ENCODE data around the gene NHERF1.

NHERF1 gene

DNA sequence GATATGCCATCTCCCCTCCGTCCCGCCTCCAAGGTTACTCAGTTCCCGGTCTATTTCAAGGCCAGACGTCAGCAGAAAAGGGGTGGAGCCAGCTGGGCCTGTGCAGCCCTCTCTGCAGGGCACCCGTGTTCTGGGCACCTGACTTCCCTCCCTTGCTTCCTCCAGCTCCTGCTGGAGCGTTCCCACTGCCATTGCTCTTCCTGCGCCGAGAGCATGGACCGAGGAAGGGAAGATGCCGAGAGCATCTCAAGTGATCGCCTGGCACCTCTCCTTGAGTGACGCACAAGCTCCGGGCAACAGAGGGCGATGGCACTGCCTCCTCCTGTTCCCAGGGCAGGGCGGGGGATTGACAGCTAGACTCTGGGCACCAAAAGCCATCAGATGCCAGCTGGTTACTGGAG is 57.2 kb downstream of the NHERF1 start:
- no peak overlapping the region for H3K4me3 ChIP-seq (ENCODE audit: low read depth, low read length)
- DNase-seq (ENCODE audit: low read depth), result no peak
- TF ChIP-seq, protein P1, sequence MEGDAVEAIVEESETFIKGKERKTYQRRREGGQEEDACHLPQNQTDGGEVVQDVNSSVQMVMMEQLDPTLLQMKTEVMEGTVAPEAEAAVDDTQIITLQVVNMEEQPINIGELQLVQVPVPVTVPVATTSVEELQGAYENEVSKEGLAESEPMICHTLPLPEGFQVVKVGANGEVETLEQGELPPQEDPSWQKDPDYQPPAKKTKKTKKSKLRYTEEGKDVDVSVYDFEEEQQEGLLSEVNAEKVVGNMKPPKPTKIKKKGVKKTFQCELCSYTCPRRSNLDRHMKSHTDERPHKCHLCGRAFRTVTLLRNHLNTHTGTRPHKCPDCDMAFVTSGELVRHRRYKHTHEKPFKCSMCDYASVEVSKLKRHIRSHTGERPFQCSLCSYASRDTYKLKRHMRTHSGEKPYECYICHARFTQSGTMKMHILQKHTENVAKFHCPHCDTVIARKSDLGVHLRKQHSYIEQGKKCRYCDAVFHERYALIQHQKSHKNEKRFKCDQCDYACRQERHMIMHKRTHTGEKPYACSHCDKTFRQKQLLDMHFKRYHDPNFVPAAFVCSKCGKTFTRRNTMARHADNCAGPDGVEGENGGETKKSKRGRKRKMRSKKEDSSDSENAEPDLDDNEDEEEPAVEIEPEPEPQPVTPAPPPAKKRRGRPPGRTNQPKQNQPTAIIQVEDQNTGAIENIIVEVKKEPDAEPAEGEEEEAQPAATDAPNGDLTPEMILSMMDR (IDR thresholded peaks at IDR 0.05; ENCODE audit: insufficient read depth, low read depth, low read length, missing control alignments), result no peak

DNA sequence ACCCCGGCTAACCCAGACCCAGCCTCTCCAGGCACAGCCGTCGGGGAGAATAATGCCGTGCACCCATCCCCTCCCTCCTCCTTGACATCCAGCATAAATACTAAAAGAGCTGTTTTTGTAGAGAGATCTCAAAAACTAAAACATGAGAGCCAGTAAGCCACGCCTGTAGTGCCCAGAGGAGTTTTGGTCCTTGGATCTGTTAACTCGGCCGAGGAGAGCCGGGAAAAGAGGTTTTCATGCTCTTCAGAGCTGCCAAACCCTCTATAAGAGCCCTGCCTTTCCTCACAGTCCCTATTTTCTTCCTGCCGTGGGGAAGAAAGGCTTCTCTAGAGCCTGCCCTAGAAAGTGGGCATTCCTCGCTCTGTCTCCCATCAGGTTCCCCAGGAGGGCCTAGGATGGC is 57.9 kb downstream of the NHERF1 start:
- TF ChIP-seq, protein P1 (IDR thresholded peaks at IDR 0.05; ENCODE audit: insufficient read depth, low read depth, low read length, missing control alignments), result no peak
- DNase-seq (ENCODE audit: low read depth), result no peak
- no peak overlapping the region for H3K4me3 ChIP-seq (ENCODE audit: low read depth, low read length)

DNA sequence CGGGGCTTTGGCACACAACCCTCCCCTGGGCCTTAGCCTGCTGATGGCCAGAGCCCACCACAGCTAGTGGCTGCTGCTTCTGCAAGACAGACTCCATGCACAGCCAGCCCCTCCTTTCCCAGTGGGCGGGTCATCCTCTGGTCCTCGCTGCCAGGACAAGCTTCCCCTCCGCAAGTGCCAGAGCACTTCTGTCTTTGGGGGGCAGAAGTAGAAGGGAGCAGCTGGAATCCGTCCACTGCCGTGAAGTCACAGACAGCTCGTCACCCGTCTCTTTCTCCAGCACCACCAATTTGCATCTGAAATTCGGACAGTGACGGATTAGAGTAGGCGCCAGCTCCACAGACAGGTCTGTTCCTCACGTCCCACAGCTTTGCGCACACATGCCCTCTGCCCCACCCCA is 59.0 kb downstream of the NHERF1 start:
- TF ChIP-seq, protein P1 (IDR thresholded peaks at IDR 0.05; ENCODE audit: insufficient read depth, low read depth, low read length, missing control alignments), result no peak
- DNase-seq (ENCODE audit: low read depth), result no peak
- no peak overlapping the region for H3K4me3 ChIP-seq (ENCODE audit: low read depth, low read length)

DNA sequence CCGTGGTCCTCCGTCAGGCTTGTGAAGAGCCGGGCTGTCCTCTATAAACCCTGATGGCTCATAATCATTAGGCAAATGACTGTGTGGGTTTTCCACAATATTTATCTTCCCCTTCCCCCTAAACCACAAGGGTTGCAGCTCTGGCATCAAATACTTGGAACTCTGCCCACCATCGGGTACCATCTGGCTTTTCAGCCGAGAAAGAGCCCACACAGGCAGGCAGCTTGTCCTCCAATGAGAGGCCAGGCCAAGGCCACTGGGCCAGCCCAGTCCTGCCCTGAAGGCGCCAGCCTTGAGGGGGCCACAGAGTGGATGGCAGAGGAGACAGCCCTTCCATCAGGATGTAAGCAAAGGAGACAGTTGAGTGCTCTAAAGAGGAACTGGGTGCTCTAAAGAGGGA is 59.5 kb downstream of the NHERF1 start:
- no peak overlapping the region for H3K4me3 ChIP-seq (ENCODE audit: low read depth, low read length)
- TF ChIP-seq, protein P1 (IDR thresholded peaks at IDR 0.05; ENCODE audit: insufficient read depth, low read depth, low read length, missing control alignments), result no peak
- DNase-seq (ENCODE audit: low read depth), result no peak

DNA sequence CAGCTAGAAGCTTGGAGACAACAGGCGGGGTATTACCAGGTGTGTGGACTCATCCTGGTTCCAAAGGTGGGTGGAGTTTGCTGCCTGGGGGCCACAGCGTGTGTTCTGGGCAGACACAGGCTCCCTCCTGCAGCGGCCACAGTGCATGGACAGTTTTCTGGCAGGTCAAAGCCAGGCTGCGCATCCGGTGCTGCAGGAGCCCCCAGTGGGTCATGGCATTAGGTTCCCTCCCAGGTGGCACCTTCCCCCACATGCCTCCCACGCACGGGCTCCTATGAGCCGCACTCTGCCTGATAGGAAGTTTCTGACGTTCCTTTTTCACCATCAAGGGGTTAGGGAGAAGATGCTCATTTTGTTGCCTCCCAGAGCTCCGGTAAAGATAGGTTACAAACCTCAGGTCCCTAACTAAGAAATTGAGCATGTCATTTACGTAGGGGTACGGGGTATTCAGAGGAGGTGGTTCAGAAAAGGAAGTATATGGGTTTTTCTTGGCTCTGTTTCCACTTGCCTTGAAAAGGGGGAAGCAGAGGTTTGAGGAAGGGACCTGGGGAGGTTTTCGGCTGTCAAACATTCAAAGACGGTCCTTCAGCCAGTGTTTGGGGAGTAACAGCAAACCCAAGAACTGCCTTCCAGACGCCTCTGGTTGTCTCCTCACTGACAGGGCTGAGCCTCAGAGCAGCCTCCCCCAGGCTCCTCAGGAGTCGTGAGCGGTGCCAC is 60.4 kb downstream of the NHERF1 start:
- TF ChIP-seq, protein P1 (IDR thresholded peaks at IDR 0.05; ENCODE audit: insufficient read depth, low read depth, low read length, missing control alignments), result no peak
- H3K4me3 ChIP-seq (ENCODE audit: low read depth, low read length), result no peak overlapping the region
- DNase-seq (ENCODE audit: low read depth), result no peak

DNA sequence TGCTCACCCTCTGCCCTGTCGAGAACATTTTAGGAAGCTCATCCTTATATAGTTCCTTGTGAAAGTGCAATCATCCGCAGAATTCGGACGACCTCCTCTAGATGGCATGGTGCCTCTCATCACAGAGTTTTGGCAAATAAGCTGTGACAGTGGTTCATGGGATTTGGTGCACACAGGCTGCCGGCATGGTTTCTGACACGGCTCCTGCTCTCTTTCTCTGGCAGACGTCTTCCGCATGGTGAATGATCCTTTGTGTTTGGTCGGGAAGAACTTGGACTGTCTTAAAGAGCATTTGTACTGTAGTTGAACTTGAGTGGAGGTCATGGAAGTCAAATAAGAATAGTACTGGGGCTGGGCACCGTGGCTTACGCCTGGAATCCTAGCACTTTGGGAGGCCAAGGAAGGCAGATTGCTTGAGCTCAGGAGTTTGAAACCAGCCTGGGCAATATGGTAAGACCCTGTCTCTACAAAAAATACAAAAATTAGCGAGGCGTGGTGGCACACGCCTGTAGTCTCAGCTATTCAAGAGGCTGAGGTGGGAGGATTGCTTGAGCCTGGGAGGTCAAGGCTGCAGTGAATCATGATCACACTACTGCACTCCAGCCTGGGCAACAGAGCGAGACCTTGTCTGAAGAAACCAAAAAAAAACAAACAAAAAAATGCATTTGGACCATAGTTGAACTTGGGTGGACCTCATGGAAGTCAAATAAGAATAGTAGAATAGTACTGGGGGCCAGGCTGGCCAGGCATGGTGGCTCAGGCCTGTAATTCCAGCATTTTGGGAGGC is 62.5 kb downstream of the NHERF1 start:
- TF ChIP-seq, protein P1 (IDR thresholded peaks at IDR 0.05; ENCODE audit: insufficient read depth, low read depth, low read length, missing control alignments), result no peak
- no peak for DNase-seq (ENCODE audit: low read depth)
- H3K4me3 ChIP-seq (ENCODE audit: low read depth, low read length), result no peak overlapping the region

Data from GM12865 (cell line).